Keratinocyte (primary cell): ENCODE results near the gene RUVBL2. TPM values are rescaled to one million over a fixed set of nuclear protein-coding genes. Genes with fewer than 3 reads are reported as not detected.
"Not testable (repeated sequence)": the region's sequence is repeated elsewhere in the genome, so short reads cannot be mapped to it uniquely, and the experiment has no call there.

Experiments
- DNase-seq: peaks from one replicate; pipeline ENCODE4 v3.0.0-alpha.2; 2011; ENCODE audit warnings: low read depth, missing footprints, low spot score
- FAIRE-seq: peaks from 2 replicates; lab custom pipeline; 2011; peaks lifted over from hg19 to GRCh38; lab: Jason Lieb, UNC
- H2AFZ ChIP-seq: 2 replicates; pipeline ENCODE4 v1.6.0; 2012; ENCODE audit warnings: low read length, control low read depth, inconsistent platforms; ENCODE audit not compliant: control insufficient read depth
- H3K27ac ChIP-seq: 2 replicates; pipeline ENCODE4 v1.5.1; 2011; ENCODE audit warnings: low read length; ENCODE audit not compliant: control insufficient read depth, insufficient read depth
- H3K27me3 ChIP-seq: 3 replicates; pipeline ENCODE4 v1.6.0; 2011; ENCODE audit warnings: low read length; ENCODE audit not compliant: control insufficient read depth, insufficient read depth; ENCODE audit errors: extremely low read depth
- H3K36me3 ChIP-seq, 2 experiments: 2 replicates in 1 of 2; 3 replicates in 1 of 2; pipeline ENCODE4 v1.5.1; 2011; ENCODE audit warnings: low read length in 2 of 2, mild to moderate bottlenecking in 1 of 2; ENCODE audit not compliant: control insufficient read depth in 2 of 2, insufficient read depth in 2 of 2; ENCODE audit errors: extremely low read depth in 1 of 2
- H3K4me1 ChIP-seq: 3 replicates; pipeline ENCODE4 v1.5.1; 2011; ENCODE audit warnings: low read length; ENCODE audit not compliant: control insufficient read depth, insufficient read depth; ENCODE audit errors: extremely low read depth
- H3K4me2 ChIP-seq: 3 replicates; pipeline ENCODE4 v1.6.0; 2011; ENCODE audit warnings: low read depth, low read length; ENCODE audit not compliant: control insufficient read depth, insufficient read depth; ENCODE audit errors: extremely low read depth
- H3K4me3 ChIP-seq, 3 experiments: fragments of 200-600 bp in 1 of 3; sonication (generic) in 1 of 3; 2 replicates in 2 of 3; 3 replicates in 1 of 3; pipeline ENCODE4 v1.5.1; 2011 to 2016; ENCODE audit warnings: low read length in 3 of 3, mild to moderate bottlenecking in 3 of 3, control low read depth in 2 of 3, inconsistent platforms in 1 of 3, low read depth in 1 of 3, mixed read lengths in 1 of 3, mixed run types in 1 of 3, moderate library complexity in 1 of 3; ENCODE audit not compliant: control insufficient read depth in 2 of 3, insufficient read depth in 2 of 3; ENCODE audit errors: extremely low read depth in 1 of 3
- H3K79me2 ChIP-seq: 2 replicates; pipeline ENCODE4 v1.6.0; 2012; ENCODE audit warnings: low read length; ENCODE audit not compliant: control insufficient read depth, insufficient read depth
- H3K9ac ChIP-seq: 3 replicates; pipeline ENCODE4 v1.6.0; 2011; ENCODE audit warnings: low read length; ENCODE audit not compliant: control insufficient read depth, insufficient read depth; ENCODE audit errors: extremely low read depth
- H3K9me1 ChIP-seq: 3 replicates; pipeline ENCODE4 v1.6.0; 2011; ENCODE audit warnings: low read length; ENCODE audit not compliant: control insufficient read depth, insufficient read depth; ENCODE audit errors: extremely low read depth
- H3K9me3 ChIP-seq: 2 replicates; pipeline ENCODE4 v1.5.1; 2012; ENCODE audit warnings: low read depth, low read length; ENCODE audit not compliant: control insufficient read depth
- H4K20me1 ChIP-seq: 3 replicates; pipeline ENCODE4 v1.6.0; 2011; ENCODE audit warnings: low read length; ENCODE audit not compliant: control insufficient read depth, insufficient read depth; ENCODE audit errors: extremely low read depth
- dilution Hi-C: fragments of 300-500 bp; cut with MboI; formaldehyde crosslinking; loops from one replicate; pipeline ENCODE4 v1.7.0; 2020; ENCODE audit warnings: low sequenced_read_pairs; ENCODE audit not compliant: extremely low pct_ligation_motif_present
- polyA plus RNA-seq, 5 experiments: library from polyadenylated mRNA; depleted of rRNA in 3 of 5; stranded (reverse) in 3 of 5; stranded (forward) in 1 of 5; unstranded in 1 of 5; fragments of >200 nt; gene quantifications; 1 replicate in 1 of 5; 2 replicates in 3 of 5; 3 replicates in 1 of 5; pipeline versions ENCODE4 v1.2.1 to v1.2.3, GENCODE V29; 2011 to 2012; ENCODE audit warnings: missing spikeins in 2 of 5, low read depth in 1 of 5, low replicate concordance in 1 of 5

RUVBL2 gene
- polyA plus RNA-seq, 1 donor (not counting 4 experiments of a cell fraction or from before 2014, with no cell fraction given): 126 TPM

- H3K9ac ChIP-seq, DNase-seq, H3K4me3 ChIP-seq, H3K36me3 ChIP-seq, FAIRE-seq, dilution Hi-C loops, H3K4me1 ChIP-seq, H4K20me1 ChIP-seq, H3K27ac ChIP-seq, H3K4me2 ChIP-seq, H3K79me2 ChIP-seq, H3K9me1 ChIP-seq, H3K9me3 ChIP-seq, H2AFZ ChIP-seq: not testable (repeated sequence)
- H3K27me3 ChIP-seq: peaks cover 10% of the 10 kb centered on the region
Measured at GRCh38 chr19:49025088-49025487, 31.4 kb downstream of the RUVBL2 start.

- H4K20me1 ChIP-seq, DNase-seq, H3K4me3 ChIP-seq, H3K9me3 ChIP-seq, H3K27ac ChIP-seq, H3K4me1 ChIP-seq, H3K9ac ChIP-seq, FAIRE-seq, dilution Hi-C loops, H3K79me2 ChIP-seq, H2AFZ ChIP-seq, H3K9me1 ChIP-seq, H3K27me3 ChIP-seq, H3K36me3 ChIP-seq, H3K4me2 ChIP-seq: not testable (repeated sequence)
Measured at GRCh38 chr19:49025599-49025998, 31.9 kb downstream of the RUVBL2 start.

GRCh38 chr19:49028686-49029085 lies 35.0 kb downstream of the RUVBL2 start:
- H3K4me2 ChIP-seq, H3K27ac ChIP-seq, H3K4me3 ChIP-seq, H3K9ac ChIP-seq, H3K9me1 ChIP-seq, H3K27me3 ChIP-seq, H3K4me1 ChIP-seq, H3K9me3 ChIP-seq, H3K36me3 ChIP-seq, DNase-seq, FAIRE-seq, dilution Hi-C loops, H2AFZ ChIP-seq, H3K79me2 ChIP-seq, H4K20me1 ChIP-seq: not testable (repeated sequence)

- H3K4me2 ChIP-seq, H3K9ac ChIP-seq, H3K9me1 ChIP-seq, H3K4me1 ChIP-seq, H2AFZ ChIP-seq, DNase-seq, H3K27ac ChIP-seq, H3K27me3 ChIP-seq, H3K79me2 ChIP-seq, FAIRE-seq, H3K9me3 ChIP-seq, dilution Hi-C loops, H3K4me3 ChIP-seq, H4K20me1 ChIP-seq, H3K36me3 ChIP-seq: not testable (repeated sequence)
Measured at GRCh38 chr19:49029749-49030148, 36.1 kb downstream of the RUVBL2 start.

- H3K4me2 ChIP-seq, H3K27me3 ChIP-seq, dilution Hi-C loops, H3K9me3 ChIP-seq, H4K20me1 ChIP-seq, H3K27ac ChIP-seq, H2AFZ ChIP-seq, H3K4me1 ChIP-seq, FAIRE-seq, H3K36me3 ChIP-seq, H3K9ac ChIP-seq, DNase-seq, H3K4me3 ChIP-seq, H3K79me2 ChIP-seq, H3K9me1 ChIP-seq: not testable (repeated sequence)
Measured at GRCh38 chr19:49030323-49030722, 36.6 kb downstream of the RUVBL2 start.
